ENCODE data around the gene PDE8B.

Gene PDE8B

GRCh38 chr5:77420940-77421339, 210.5 kb downstream of the PDE8B start:
- TF ChIP-seq CREB5 (CRISPR knock-in tag; IDR thresholded peaks at IDR 0.05; ENCODE audit: low read depth) (no peak), TCF4 (CRISPR knock-in tag; IDR thresholded peaks at IDR 0.05; ENCODE audit: borderline replicate concordance) (no peak), SNAI2 (CRISPR knock-in tag; IDR thresholded peaks at IDR 0.05) (no peak), PATZ1 (CRISPR knock-in tag; IDR thresholded peaks at IDR 0.05; ENCODE audit: borderline replicate concordance) (no peak), ZFP30 (CRISPR knock-in tag; IDR thresholded peaks at IDR 0.05) (no peak), GLIS3 (CRISPR knock-in tag; IDR thresholded peaks at IDR 0.05) (no peak), POU6F1 (CRISPR knock-in tag; IDR thresholded peaks at IDR 0.05; ENCODE audit: borderline replicate concordance, low read depth) (no peak), ZC3H10 (CRISPR knock-in tag; IDR thresholded peaks at IDR 0.05) (no peak), PPARA (CRISPR knock-in tag; IDR thresholded peaks at IDR 0.05; ENCODE audit: borderline replicate concordance) (no peak), CSRNP3 (CRISPR knock-in tag; IDR thresholded peaks at IDR 0.05) (no peak), CSDC2 (CRISPR knock-in tag; IDR thresholded peaks at IDR 0.05) (no peak), ISL1 (CRISPR knock-in tag; IDR thresholded peaks at IDR 0.05) (no peak), TOX (CRISPR knock-in tag; IDR thresholded peaks at IDR 0.05; ENCODE audit: borderline replicate concordance) (no peak), ARNTL (CRISPR knock-in tag; IDR thresholded peaks at IDR 0.05; ENCODE audit: borderline replicate concordance, low read depth) (no peak)
- ATAC-seq = no peak

- no peak; the same call in 2 of the 3 replicates for ATAC-seq
Measured at GRCh38 chr5:77423022-77423750, 212.7 kb downstream of the PDE8B start.

GRCh38 chr5:77424921-77425320, 214.4 kb downstream of the PDE8B start:
- TF ChIP-seq ZNF70 (CRISPR knock-in tag; IDR thresholded peaks at IDR 0.05) = no peak
- TF ChIP-seq CSDC2 (CRISPR knock-in tag; IDR thresholded peaks at IDR 0.05) = no peak
- no peak for TF ChIP-seq TCF4 (CRISPR knock-in tag; IDR thresholded peaks at IDR 0.05; ENCODE audit: borderline replicate concordance)
- no peak for ATAC-seq

More at GRCh38 chr5:77423022-77423750, 212.7 kb downstream of the PDE8B start:
- TF ChIP-seq TOX (CRISPR knock-in tag; IDR thresholded peaks at IDR 0.05; ENCODE audit: borderline replicate concordance) = no peak
- no peak for TF ChIP-seq ZNF8 (CRISPR knock-in tag; IDR thresholded peaks at IDR 0.05)
- no peak for TF ChIP-seq ARNTL (CRISPR knock-in tag; IDR thresholded peaks at IDR 0.05; ENCODE audit: borderline replicate concordance, low read depth)
- TF ChIP-seq ZNF70 (CRISPR knock-in tag; IDR thresholded peaks at IDR 0.05) = no peak
- TF ChIP-seq PATZ1 (CRISPR knock-in tag; IDR thresholded peaks at IDR 0.05; ENCODE audit: borderline replicate concordance) = no peak
- no peak for TF ChIP-seq OSR1 (CRISPR knock-in tag; IDR thresholded peaks at IDR 0.05)
- no peak for TF ChIP-seq GLIS3 (CRISPR knock-in tag; IDR thresholded peaks at IDR 0.05)
- TF ChIP-seq SNAI2 (CRISPR knock-in tag; IDR thresholded peaks at IDR 0.05) = no peak

- no peak for ATAC-seq
- TF ChIP-seq SNAI2 (CRISPR knock-in tag; IDR thresholded peaks at IDR 0.05) (no peak), ZNF565 (CRISPR knock-in tag; conservative IDR thresholded peaks at IDR 0.05; ENCODE audit: low read depth) (no peak), OSR1 (CRISPR knock-in tag; IDR thresholded peaks at IDR 0.05) (no peak), TOX (CRISPR knock-in tag; IDR thresholded peaks at IDR 0.05; ENCODE audit: borderline replicate concordance) (no peak), TCF4 (CRISPR knock-in tag; IDR thresholded peaks at IDR 0.05; ENCODE audit: borderline replicate concordance) (no peak), ESRRG (CRISPR knock-in tag; IDR thresholded peaks at IDR 0.05) (no peak), ZFP3 (CRISPR knock-in tag; IDR thresholded peaks at IDR 0.05) (no peak), ZNF8 (CRISPR knock-in tag; IDR thresholded peaks at IDR 0.05) (no peak), PATZ1 (CRISPR knock-in tag; IDR thresholded peaks at IDR 0.05; ENCODE audit: borderline replicate concordance) (no peak), POU6F1 (CRISPR knock-in tag; IDR thresholded peaks at IDR 0.05; ENCODE audit: borderline replicate concordance, low read depth) (no peak), CREB5 (CRISPR knock-in tag; IDR thresholded peaks at IDR 0.05; ENCODE audit: low read depth) (no peak)
Measured at GRCh38 chr5:77425420-77425819, 214.9 kb downstream of the PDE8B start.
